GM18951 (cell line): ENCODE data around the gene CARD18.

Experiments used
- POLR2A ChIP-seq: IDR thresholded peaks from 4 replicates; pipeline ENCODE4 v1.6.1; 2011; ENCODE audit warnings: mild to moderate bottlenecking; ENCODE audit not compliant: insufficient read length, insufficient read depth; ENCODE audit errors: extremely low read depth
- in situ Hi-C: fragments of 300-500 bp; cut with MboI; formaldehyde crosslinking; loops from one replicate; pipeline ENCODE4 v1.12.0; 2022; ENCODE audit warnings: low sequenced_read_pairs, mixed read lengths, inconsistent platforms; ENCODE audit not compliant: unreplicated experiment

The CARD18 gene

GRCh38 chr11:105155679-105156078 is 16.1 kb upstream of the CARD18 start:
- in situ Hi-C loops, result no loop called here
- TF ChIP-seq POLR2A, result no peak

GRCh38 chr11:105153392-105153791 is 13.8 kb upstream of the CARD18 start:
- TF ChIP-seq POLR2A, result no peak
- in situ Hi-C loops, result no loop called here

GRCh38 chr11:105152560-105152959 is 13.0 kb upstream of the CARD18 start:
- no peak for TF ChIP-seq POLR2A
- in situ Hi-C loops, result no loop called here

GRCh38 chr11:105152021-105152512 is 12.5 kb upstream of the CARD18 start:
- TF ChIP-seq POLR2A, result no peak
- in situ Hi-C loops, result no loop called here

GRCh38 chr11:105149477-105149876 is 9.9 kb upstream of the CARD18 start:
- in situ Hi-C loops, result no loop called here
- TF ChIP-seq POLR2A, result no peak

- no peak for TF ChIP-seq POLR2A
- in situ Hi-C loops, result no loop called here
These were observed 8.7 kb upstream of the CARD18 start for GRCh38 chr11:105148241-105148640.

GRCh38 chr11:105144887-105145286 is 5.3 kb upstream of the CARD18 start:
- TF ChIP-seq POLR2A, result no peak
- in situ Hi-C loops, result no loop called here

GRCh38 chr11:105142167-105142566 is 2.6 kb upstream of the CARD18 start:
- in situ Hi-C loops, result no loop called here
- TF ChIP-seq POLR2A, result no peak

GRCh38 chr11:105137286-105137685 is 2.3 kb downstream of the CARD18 start:
- in situ Hi-C loops, result no loop called here
- no peak for TF ChIP-seq POLR2A

- in situ Hi-C loops, result no loop called here
- no peak for TF ChIP-seq POLR2A
These were observed 3.7 kb downstream of the CARD18 start for GRCh38 chr11:105135883-105136282.

GRCh38 chr11:105132716-105133511 is 6.7 kb downstream of the CARD18 start:
- in situ Hi-C loops, result no loop called here
- TF ChIP-seq POLR2A, result no peak

GRCh38 chr11:105130189-105130813 is 9.3 kb downstream of the CARD18 start:
- in situ Hi-C loops, result no loop called here
- no peak for TF ChIP-seq POLR2A

- in situ Hi-C loops, result no loop called here
- no peak for TF ChIP-seq POLR2A
These were observed 14.8 kb downstream of the CARD18 start for GRCh38 chr11:105124756-105125155.
